Measurements from ENCODE around the gene IDH3G.

- TF ChIP-seq CTCF (IDR thresholded peaks at IDR 0.05) (no peak), POLR2A (IDR thresholded peaks at IDR 0.05) (no peak)
These were observed 14.1 kb downstream of the IDH3G start for GRCh38 chrX:153779891-153780677.

All from uterus (tissue), 2 donors.